K562 (cell line): ENCODE data around the gene SEMA5A.

Source experiments
- EZH2 ChIP-seq: IDR thresholded peaks from 2 replicates; pipeline ENCODE4 v1.6.1; 2012; ENCODE audit warnings: low read depth, mild to moderate bottlenecking, inconsistent platforms, low read length, borderline replicate concordance
- KDM1A ChIP-seq, 2 experiments: fragments of 450-650 bp; IDR thresholded peaks; 2 replicates each; pipeline ENCODE4 v1.6.1; 2016; ENCODE audit warnings: mild to moderate bottlenecking in 2 of 2
- KHSRP ChIP-seq: fragments of 450-650 bp; IDR thresholded peaks from 2 replicates; pipeline ENCODE4 v1.6.1; 2017
- KLF1 ChIP-seq: fragments of 450-650 bp; IDR thresholded peaks from 2 replicates; pipeline ENCODE4 v1.6.1; 2016; ENCODE audit warnings: missing genetic modification characterization, missing compliant biosample characterization
- MXI1 ChIP-seq: IDR thresholded peaks from 2 replicates; pipeline ENCODE4 v1.6.1; 2011; ENCODE audit warnings: low read depth, mild to moderate bottlenecking, improper control_type of control experiment, low read length
- MYNN ChIP-seq, 2 experiments: sonication (generic); formaldehyde crosslinking in 1 of 2; IDR thresholded peaks; 2 replicates each; pipeline versions ENCODE4 v1.5.0 to v1.6.1; 2016 to 2020; ENCODE audit warnings: antibody characterized with exemption in 1 of 2, missing genetic modification reagents in 1 of 2
- RBM39 ChIP-seq: fragments of 200-400 bp; formaldehyde crosslinking; optimal IDR thresholded peaks from 2 replicates; pipeline ENCODE3; 2018; ENCODE audit warnings: low read depth, low read length
- SNRNP70 ChIP-seq: fragments of 200-400 bp; formaldehyde crosslinking; optimal IDR thresholded peaks from 2 replicates; pipeline ENCODE3; 2017; ENCODE audit warnings: low read depth, low read length
- TAF1 ChIP-seq: IDR thresholded peaks from 2 replicates; pipeline ENCODE4 v1.6.1; 2011; ENCODE audit warnings: mild to moderate bottlenecking, low read length, moderate library complexity; ENCODE audit not compliant: insufficient read depth, control insufficient read depth, severe bottlenecking; ENCODE audit errors: extremely low read depth
- TFAM ChIP-seq: fragments of 250-450 bp; sonication (Bioruptor Pico); conservative IDR thresholded peaks from 2 replicates; pipeline ENCODE4 v1.5.0; 2021; ENCODE audit warnings: mild to moderate bottlenecking, moderate library complexity
- ZNF197 ChIP-seq: fragments of 200-800 bp; sonication (Bioruptor generic); IDR thresholded peaks from 2 replicates; pipeline ENCODE4 v1.6.1; 2016; ENCODE audit warnings: low read depth, missing genetic modification characterization, missing compliant biosample characterization
- TF ChIP-seq, protein P1 (sequence below): sonication (generic); formaldehyde crosslinking; IDR thresholded peaks from 2 replicates; pipeline ENCODE4 v1.8.0; 2022; ENCODE audit warnings: missing genetic modification reagents, mild to moderate bottlenecking, moderate library complexity, borderline replicate concordance

DNA sequence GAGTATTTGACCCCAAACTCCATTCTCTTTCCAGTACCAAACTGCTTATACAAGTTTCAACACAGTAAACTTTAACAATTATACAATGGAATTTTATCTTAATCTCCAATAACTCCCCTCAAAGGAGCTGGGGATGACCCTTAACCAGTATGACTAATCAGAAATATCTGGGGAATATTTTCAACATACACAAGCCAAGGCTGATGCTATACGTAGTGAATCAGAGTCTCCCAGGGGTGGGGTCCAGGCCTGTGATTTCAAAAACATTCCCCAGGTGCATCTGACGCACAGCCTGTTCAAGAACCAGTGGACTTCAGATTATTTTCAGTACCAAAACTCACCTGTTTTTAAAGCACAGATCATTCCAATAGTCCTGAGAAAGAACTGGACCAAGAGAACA, 11.8 kb upstream of the SEMA5A start:
- TF ChIP-seq SNRNP70 (no peak), MXI1 (no peak), TFAM (CRISPR knock-in tag) (no peak), TAF1 (no peak), MYNN (IDR thresholded peaks at IDR 0.05) (no peak), MYNN (CRISPR knock-in tag; IDR thresholded peaks at IDR 0.05) (no peak), KDM1A (IDR thresholded peaks at IDR 0.05) (no peak), EZH2 (no peak), RBM39 (no peak), ZNF197 (CRISPR knock-in tag) (no peak), KLF1 (tag) (no peak), KHSRP (no peak)
- TF ChIP-seq, protein P1, sequence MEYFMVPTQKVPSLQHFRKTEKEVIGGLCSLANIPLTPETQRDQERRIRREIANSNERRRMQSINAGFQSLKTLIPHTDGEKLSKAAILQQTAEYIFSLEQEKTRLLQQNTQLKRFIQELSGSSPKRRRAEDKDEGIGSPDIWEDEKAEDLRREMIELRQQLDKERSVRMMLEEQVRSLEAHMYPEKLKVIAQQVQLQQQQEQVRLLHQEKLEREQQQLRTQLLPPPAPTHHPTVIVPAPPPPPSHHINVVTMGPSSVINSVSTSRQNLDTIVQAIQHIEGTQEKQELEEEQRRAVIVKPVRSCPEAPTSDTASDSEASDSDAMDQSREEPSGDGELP (CRISPR knock-in tag): no peak
